Progenitor cell of endocrine pancreas (in vitro differentiated cells): ENCODE measurements around the gene ADORA3. TPM values are rescaled to one million over a fixed set of nuclear protein-coding genes. Genes with fewer than 3 reads are reported as not detected.
A peak's percentile ranks its signal among the peaks of the same experiment; 100 is the strongest.

ENCODE experiments used
- DNase-seq: peaks from one replicate; pipeline ENCODE4 v3.0.0; 2021; ENCODE audit warnings: low spot score; ENCODE audit not compliant: unreplicated experiment
- H3K27ac Mint-ChIP-seq: 2 replicates; pipeline ENCODE4 v1.8.0; 2021; ENCODE audit warnings: mild to moderate bottlenecking, moderate library complexity, mixed read lengths
- H3K27me3 Mint-ChIP-seq: 2 replicates; pipeline ENCODE4 v1.8.0; 2021; ENCODE audit warnings: mixed read lengths
- H3K36me3 Mint-ChIP-seq: 2 replicates; pipeline ENCODE4 v1.8.0; 2022; ENCODE audit warnings: mixed read lengths; ENCODE audit not compliant: insufficient read depth
- H3K4me1 Mint-ChIP-seq: 2 replicates; pipeline ENCODE4 v1.8.0; 2021; ENCODE audit warnings: low read depth, mixed read lengths
- H3K4me3 Mint-ChIP-seq: 2 replicates; pipeline ENCODE4 v1.8.0; 2021; ENCODE audit warnings: low read depth, mild to moderate bottlenecking, moderate library complexity, mixed read lengths
- H3K9me3 Mint-ChIP-seq: 2 replicates; pipeline ENCODE4 v1.8.0; 2021; ENCODE audit warnings: low read depth, mixed read lengths
- CTCF ChIP-seq: fragments of 200-600 bp; sonication (generic); IDR thresholded peaks from one replicate; pipeline ENCODE4 v1.5.0; 2021; ENCODE audit warnings: antibody characterized with exemption, mild to moderate bottlenecking; ENCODE audit not compliant: unreplicated experiment
- total RNA-seq: library from RNA; stranded (reverse); gene quantifications from 2 replicates; pipeline ENCODE4 v1.2.1, GENCODE V29; 2021

Gene ADORA3
- total RNA-seq, 1 donor from 2014 or later, result not detected

GRCh38 chr1:111517469-111518225, 14.2 kb upstream of the ADORA3 start:
- no peak for DNase-seq
- Mint-ChIP-seq H3K27me3 (no peaks in the 10 kb centered on the region), H3K27ac (no peak overlapping the region), H3K9me3 (no peaks in the 10 kb centered on the region), H3K36me3 (no peaks in the 10 kb centered on the region), H3K4me3 (no peak overlapping the region), H3K4me1 (peaks cover 2% of the 10 kb centered on the region)
- no peak for TF ChIP-seq CTCF

- H3K36me3 Mint-ChIP-seq, result no peaks in the 10 kb centered on the region
- H3K4me1 Mint-ChIP-seq, result peaks cover 2% of the 10 kb centered on the region
- H3K4me3 Mint-ChIP-seq, result no peak overlapping the region
- peak overlapping the region; percentile 15 for H3K27ac Mint-ChIP-seq
- H3K9me3 Mint-ChIP-seq, result no peaks in the 10 kb centered on the region
- TF ChIP-seq CTCF, result peak; percentile 10
- DNase-seq, result no peak
- no peaks in the 10 kb centered on the region for H3K27me3 Mint-ChIP-seq
Observed at GRCh38 chr1:111516005-111516535, 12.6 kb upstream of the ADORA3 start.

GRCh38 chr1:111515291-111516004, 12.0 kb upstream of the ADORA3 start:
- Mint-ChIP-seq H3K4me1 (peaks cover 2% of the 10 kb centered on the region), H3K27me3 (no peaks in the 10 kb centered on the region), H3K4me3 (no peak overlapping the region), H3K27ac (no peak overlapping the region), H3K9me3 (no peaks in the 10 kb centered on the region), H3K36me3 (no peaks in the 10 kb centered on the region)
- no peak for DNase-seq
- TF ChIP-seq CTCF, result no peak

- Mint-ChIP-seq H3K9me3 (no peaks in the 10 kb centered on the region), H3K4me1 (peaks cover 4% of the 10 kb centered on the region), H3K27ac (no peak overlapping the region), H3K27me3 (no peaks in the 10 kb centered on the region), H3K4me3 (no peak overlapping the region), H3K36me3 (no peaks in the 10 kb centered on the region)
- DNase-seq, result no peak
- no peak for TF ChIP-seq CTCF
Observed at GRCh38 chr1:111513410-111514020, 10.1 kb upstream of the ADORA3 start.

- DNase-seq, result no peak
- Mint-ChIP-seq H3K4me1 (peaks cover 6% of the 10 kb centered on the region), H3K36me3 (no peaks in the 10 kb centered on the region), H3K27me3 (no peaks in the 10 kb centered on the region), H3K4me3 (no peak overlapping the region), H3K9me3 (no peaks in the 10 kb centered on the region), H3K27ac (no peak overlapping the region)
- no peak for TF ChIP-seq CTCF
Observed at GRCh38 chr1:111512931-111513330, 9.5 kb upstream of the ADORA3 start.
